ENCODE results near the gene ZNF382.

DNA sequence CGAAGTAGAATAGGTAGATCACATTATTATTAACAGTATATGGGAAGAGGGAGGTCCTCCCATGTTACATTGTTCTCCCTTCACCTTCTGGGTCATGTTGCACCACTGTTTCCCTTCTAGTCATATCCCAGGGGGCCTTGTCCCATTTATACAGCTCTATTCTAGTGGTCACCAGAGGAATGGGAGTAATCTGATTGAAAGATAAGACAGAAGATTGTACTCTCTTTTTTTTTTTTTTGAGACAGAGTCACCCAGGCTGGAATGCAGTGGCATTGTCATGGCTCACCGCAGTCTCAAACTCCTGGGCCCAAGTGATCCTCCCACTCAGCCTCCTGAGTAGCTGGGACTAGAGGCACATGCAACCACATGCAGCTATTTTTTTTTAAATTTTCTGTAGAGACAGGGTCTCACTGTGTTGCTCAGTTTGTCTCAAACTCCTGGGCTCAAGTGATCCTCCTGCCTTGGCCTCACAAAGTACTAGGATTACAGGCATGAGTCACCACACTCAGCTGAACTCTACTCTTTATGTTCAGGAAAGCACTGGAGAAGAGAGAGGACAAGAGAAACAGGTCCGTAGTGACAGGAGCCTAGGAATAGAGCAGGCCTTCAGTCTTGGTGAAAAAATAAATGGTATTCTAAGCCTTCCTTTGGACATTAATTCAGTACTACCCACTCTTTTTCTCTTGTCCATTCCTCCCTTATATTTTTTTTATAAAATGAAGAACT is 27.7 kb upstream of the ZNF382 start:
- TF ChIP-seq CTCF (IDR thresholded peaks at IDR 0.05), result no peak
- no peak for TF ChIP-seq POLR2A (IDR thresholded peaks at IDR 0.05; ENCODE audit: low read depth)
- no peak for TF ChIP-seq EP300 (IDR thresholded peaks at IDR 0.05)
- no peak for TF ChIP-seq POLR2AphosphoS5 (IDR thresholded peaks at IDR 0.05)

All from esophagus muscularis mucosa (tissue), 4 donors.